ENCODE results near the gene SLC6A13.
"Not testable (repeated sequence)": the region's sequence is repeated elsewhere in the genome, so short reads cannot be mapped to it uniquely, and the experiment has no call there.

DNA sequence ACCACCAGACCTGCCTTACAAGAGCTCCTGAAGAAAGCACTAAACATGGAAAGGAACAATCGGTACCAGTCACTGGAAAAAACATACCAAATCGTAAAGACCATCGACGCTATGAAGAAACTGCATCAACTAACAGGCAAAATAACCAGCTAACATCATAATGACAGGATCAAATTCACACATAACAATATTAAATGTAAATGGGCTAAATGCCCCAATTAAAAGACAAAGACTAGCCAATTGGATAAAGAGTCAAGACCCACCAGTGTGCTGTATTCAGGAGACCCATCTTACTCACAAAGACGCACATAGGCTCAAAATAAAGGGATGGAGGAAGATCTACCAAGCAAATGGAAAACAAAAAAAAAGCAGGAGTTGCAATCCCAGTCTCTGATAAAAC lies 36.9 kb upstream of the SLC6A13 start:
- not testable (repeated sequence) for TF ChIP-seq POLR2A, CTCF (IDR thresholded peaks at IDR 0.05)

Measured in uterus (tissue), 2 donors.